Neural progenitor cell (in vitro differentiated cells): ENCODE results near the gene GMDS.

Source experiments
- EZH2phosphoT487 ChIP-seq: fragments of 200-600 bp; sonication (generic); IDR thresholded peaks from 2 replicates; pipeline ENCODE4 v1.6.1; 2017; ENCODE audit warnings: antibody characterized with exemption
- TF ChIP-seq, protein P1 (sequence below): fragments of 200-600 bp; sonication (generic); IDR thresholded peaks from 2 replicates; pipeline ENCODE4 v1.5.1; 2017; ENCODE audit warnings: antibody characterized with exemption, mild to moderate bottlenecking

GRCh38 chr6:1949538-1949937 lies 295.9 kb downstream of the GMDS start:
- TF ChIP-seq, protein P1, sequence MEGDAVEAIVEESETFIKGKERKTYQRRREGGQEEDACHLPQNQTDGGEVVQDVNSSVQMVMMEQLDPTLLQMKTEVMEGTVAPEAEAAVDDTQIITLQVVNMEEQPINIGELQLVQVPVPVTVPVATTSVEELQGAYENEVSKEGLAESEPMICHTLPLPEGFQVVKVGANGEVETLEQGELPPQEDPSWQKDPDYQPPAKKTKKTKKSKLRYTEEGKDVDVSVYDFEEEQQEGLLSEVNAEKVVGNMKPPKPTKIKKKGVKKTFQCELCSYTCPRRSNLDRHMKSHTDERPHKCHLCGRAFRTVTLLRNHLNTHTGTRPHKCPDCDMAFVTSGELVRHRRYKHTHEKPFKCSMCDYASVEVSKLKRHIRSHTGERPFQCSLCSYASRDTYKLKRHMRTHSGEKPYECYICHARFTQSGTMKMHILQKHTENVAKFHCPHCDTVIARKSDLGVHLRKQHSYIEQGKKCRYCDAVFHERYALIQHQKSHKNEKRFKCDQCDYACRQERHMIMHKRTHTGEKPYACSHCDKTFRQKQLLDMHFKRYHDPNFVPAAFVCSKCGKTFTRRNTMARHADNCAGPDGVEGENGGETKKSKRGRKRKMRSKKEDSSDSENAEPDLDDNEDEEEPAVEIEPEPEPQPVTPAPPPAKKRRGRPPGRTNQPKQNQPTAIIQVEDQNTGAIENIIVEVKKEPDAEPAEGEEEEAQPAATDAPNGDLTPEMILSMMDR: no peak
- no peak for TF ChIP-seq EZH2phosphoT487
